Cardiac muscle cell (in vitro differentiated cells and primary cell): Measurements from ENCODE around the gene RALGAPB. TPM values are rescaled to one million over a fixed set of nuclear protein-coding genes. Genes with fewer than 3 reads are reported as not detected.
"Not testable (repeated sequence)": the region's sequence is repeated elsewhere in the genome, so short reads cannot be mapped to it uniquely, and the experiment has no call there.

Source experiments
- DNase-seq, 2 donors: peaks; one replicate each; pipeline versions ENCODE4 v3.0.0 to v3.0.0-alpha.2; 2010 to 2017; ENCODE audit warnings: low read depth in 1 of 2, low spot score in 1 of 2
- H3K27ac ChIP-seq: fragments of 200-600 bp; sonication (generic); 2 replicates; pipeline ENCODE4 v1.5.1; 2016
- H3K27me3 ChIP-seq: fragments of 200-600 bp; sonication (generic); 2 replicates; pipeline ENCODE4 v1.6.0; 2016; ENCODE audit warnings: control low read depth
- H3K36me3 ChIP-seq: fragments of 200-600 bp; sonication (generic); 2 replicates; pipeline ENCODE4 v1.5.1; 2016; ENCODE audit warnings: control low read depth
- H3K4me1 ChIP-seq: fragments of 200-600 bp; sonication (generic); 2 replicates; pipeline ENCODE4 v1.8.1; 2017; ENCODE audit warnings: low read depth, mild to moderate bottlenecking, mixed run types
- H3K4me3 ChIP-seq: fragments of 200-600 bp; sonication (generic); 2 replicates; pipeline ENCODE4 v1.5.1; 2016; ENCODE audit warnings: mild to moderate bottlenecking
- H3K9me3 ChIP-seq: fragments of 200-600 bp; sonication (generic); 2 replicates; pipeline ENCODE4 v1.5.1; 2017; ENCODE audit warnings: low read depth, mild to moderate bottlenecking, control low read depth
- CTCF ChIP-seq: IDR thresholded peaks from 2 replicates; pipeline ENCODE4 v1.5.1; 2012; ENCODE audit warnings: low read depth, mild to moderate bottlenecking, low read length
- polyA plus RNA-seq: library from polyadenylated mRNA; unstranded; fragments of >200 nt; fragmentation: Nextera tagmentation; extraction: Ambion mirVana; gene quantifications from 2 replicates; pipeline ENCODE4 v1.2.1, GENCODE V29; 2016
- total RNA-seq: library from RNA; depleted of rRNA; stranded (reverse); fragments of >200 nt; gene quantifications from 2 replicates; pipeline ENCODE4 v1.2.3, GENCODE V29; 2016

RALGAPB gene
- total and polyA plus RNA-seq, 2 experiments from 2014 or later, result 10.3 to 20.3 TPM

GRCh38 chr20:38434301-38434741, 38.3 kb upstream of the RALGAPB start:
- DNase-seq, result peak; percentile 24 to 28
- no peaks in the 10 kb centered on the region for H3K9me3 ChIP-seq
- peak overlapping the region; percentile 75 for H3K27ac ChIP-seq
- H3K27me3 ChIP-seq, result no peaks in the 10 kb centered on the region
- peaks cover 39% of the 10 kb centered on the region for H3K36me3 ChIP-seq
- H3K4me1 ChIP-seq, result no peaks in the 10 kb centered on the region
- H3K4me3 ChIP-seq, result peak overlapping the region; percentile 74
- no peak for TF ChIP-seq CTCF

DNA sequence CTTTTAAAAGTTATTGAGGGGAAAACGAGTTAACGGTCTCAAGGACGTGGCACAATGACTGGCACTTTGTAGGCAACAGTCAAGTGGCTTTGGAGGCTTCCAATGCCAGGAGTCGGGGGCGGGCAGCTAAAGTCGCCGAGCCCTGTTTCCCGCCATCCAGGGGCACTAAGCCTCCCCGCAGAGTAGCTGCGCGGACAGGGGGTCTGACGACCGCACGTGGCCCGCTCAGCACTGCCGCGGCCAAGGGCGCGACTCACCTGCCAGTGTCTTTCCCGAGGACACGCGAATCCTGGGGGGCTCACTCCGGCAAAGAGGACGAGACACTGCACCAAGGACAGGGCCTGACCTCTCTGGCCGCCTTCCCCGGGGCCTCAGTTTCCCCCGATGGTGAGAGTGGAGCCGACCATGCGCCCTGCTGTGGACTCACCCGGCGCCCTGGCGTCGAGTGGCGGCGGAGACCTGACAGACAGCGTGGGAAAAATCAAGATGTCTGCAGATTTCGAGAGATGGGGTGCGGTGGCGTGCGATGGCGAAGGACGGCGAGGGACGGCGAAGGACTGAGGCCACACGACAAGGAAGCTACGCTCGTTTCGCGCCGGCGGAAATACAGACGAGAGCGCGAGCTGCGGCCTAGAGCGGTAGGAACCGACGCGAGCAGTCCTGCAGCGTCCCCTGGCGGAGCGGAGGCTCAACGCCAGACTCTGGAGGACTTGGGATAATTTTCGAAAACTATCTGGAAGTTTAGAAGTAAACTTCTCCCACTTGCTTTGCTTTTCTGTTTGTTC, 37.7 kb upstream of the RALGAPB start, which contains the start of gene SNHG17:
SNHG17 (minus strand) TSS at position 559 of the 785 bp plus-strand sequence.
- TF ChIP-seq CTCF, result peak; percentile 100

GRCh38 chr20:38435555-38435939, 37.1 kb upstream of the RALGAPB start:
- Histone ChIP-seq H3K36me3 (peaks cover 27% of the 10 kb centered on the region), H3K4me1 (no peaks in the 10 kb centered on the region), H3K27me3 (no peaks in the 10 kb centered on the region), H3K9me3 (no peaks in the 10 kb centered on the region), H3K27ac (no peak overlapping the region), H3K4me3 (no peak overlapping the region)
- no peak for TF ChIP-seq CTCF
- DNase-seq, result peak in 1 of 2 donors; percentile 68

More for the DNA sequence above, 37.7 kb upstream of the RALGAPB start, which contains the start of gene SNHG17:
- Histone ChIP-seq H3K4me3 (peak within 1 kb of the TSS; percentile 74), H3K27ac (peak within 1 kb of the TSS; percentile 75), H3K4me1 (no peaks in the 10 kb centered on the region), H3K36me3 (peaks cover 32% of the 10 kb centered on the region), H3K9me3 (no peaks in the 10 kb centered on the region), H3K27me3 (no peaks in the 10 kb centered on the region)
- peak; percentile 95 to 97 for DNase-seq

DNA sequence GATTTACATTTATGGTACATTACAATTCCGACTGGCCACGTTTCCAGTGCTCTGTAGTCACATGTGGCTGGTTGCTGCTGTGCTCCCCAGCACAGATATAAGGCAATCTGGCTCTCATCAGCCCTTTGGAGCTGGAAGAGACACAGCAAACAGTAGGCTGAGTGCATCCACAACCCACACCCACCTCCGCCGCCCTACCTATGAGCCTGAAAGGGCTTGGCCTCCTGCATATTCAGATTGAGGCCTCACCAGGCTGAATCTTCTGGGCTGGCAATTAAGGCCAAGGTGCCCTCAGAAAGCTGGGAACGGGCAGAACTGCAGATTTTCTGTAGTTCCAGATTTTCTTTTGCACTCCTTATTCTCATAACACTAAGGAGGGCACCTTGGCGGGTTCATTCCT, 34.8 kb upstream of the RALGAPB start:
- TF ChIP-seq CTCF, result no peak
- Histone ChIP-seq H3K4me1 (no peaks in the 10 kb centered on the region), H3K27ac (no peak overlapping the region), H3K4me3 (no peak overlapping the region), H3K27me3 (no peaks in the 10 kb centered on the region), H3K36me3 (peaks cover 5% of the 10 kb centered on the region), H3K9me3 (no peaks in the 10 kb centered on the region)
- no peak for DNase-seq

DNA sequence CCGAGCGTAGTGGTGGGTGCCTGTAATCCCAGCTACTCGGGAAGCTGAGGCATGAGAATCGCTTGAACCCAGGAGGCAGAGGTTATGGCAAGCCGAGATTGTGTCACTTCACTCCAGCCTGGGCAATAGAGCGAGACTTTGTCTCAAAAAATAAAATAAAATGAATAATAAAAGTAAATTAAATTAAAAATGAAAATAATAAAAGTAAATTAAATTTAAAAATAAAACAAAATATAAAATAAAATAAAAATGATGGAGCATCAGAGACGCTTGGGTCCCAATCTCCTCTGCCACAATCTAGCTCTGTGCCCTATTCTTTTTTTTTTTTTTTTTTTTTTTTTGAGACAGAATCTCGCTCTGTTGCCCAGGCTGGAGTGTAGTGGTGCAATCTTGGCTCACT, 31.5 kb upstream of the RALGAPB start:
- not testable (repeated sequence) for H3K4me3 ChIP-seq, H3K9me3 ChIP-seq, H3K27ac ChIP-seq, DNase-seq, H3K36me3 ChIP-seq, H3K4me1 ChIP-seq, H3K27me3 ChIP-seq

- TF ChIP-seq CTCF, result no peak
- no peaks in the 10 kb centered on the region for H3K27me3 ChIP-seq
- H3K36me3 ChIP-seq, result no peaks in the 10 kb centered on the region
- H3K4me3 ChIP-seq, result no peak overlapping the region
- no peaks in the 10 kb centered on the region for H3K4me1 ChIP-seq
- H3K9me3 ChIP-seq, result no peaks in the 10 kb centered on the region
- DNase-seq, result no peak
- H3K27ac ChIP-seq, result no peak overlapping the region
Measured at GRCh38 chr20:38441916-38442315, 30.7 kb upstream of the RALGAPB start.
